Smooth muscle cell (in vitro differentiated cells): ENCODE results near the gene RAPGEFL1. TPM values are rescaled to one million over a fixed set of nuclear protein-coding genes. Genes with fewer than 3 reads are reported as not detected.

Experiments
- DNase-seq: peaks from one replicate; lab custom pipeline; 2025; ENCODE audit not compliant: unreplicated experiment; lab: John Stamatoyannopoulos, UW
- H2AFZ ChIP-seq: fragments of 200-600 bp; sonication (generic); 2 replicates; pipeline ENCODE4 v1.6.0; 2016; ENCODE audit warnings: antibody characterized with exemption, low read depth, mild to moderate bottlenecking
- H3F3A ChIP-seq: fragments of 200-600 bp; sonication (generic); 2 replicates; pipeline ENCODE4 v1.6.0; 2017; ENCODE audit warnings: antibody characterized with exemption, low read depth
- H3K27ac ChIP-seq: fragments of 200-600 bp; sonication (generic); 2 replicates; pipeline ENCODE4 v1.5.1; 2016; ENCODE audit warnings: low read depth, mild to moderate bottlenecking
- H3K27me3 ChIP-seq: fragments of 200-600 bp; sonication (generic); 2 replicates; pipeline ENCODE4 v1.6.1; 2016; ENCODE audit warnings: low read depth, mild to moderate bottlenecking
- H3K36me3 ChIP-seq: fragments of 200-600 bp; sonication (generic); 2 replicates; pipeline ENCODE4 v1.5.1; 2016; ENCODE audit warnings: low read depth
- H3K4me1 ChIP-seq: fragments of 200-600 bp; sonication (generic); 2 replicates; pipeline ENCODE4 v1.5.1; 2016; ENCODE audit warnings: low read depth
- H3K4me2 ChIP-seq: fragments of 200-600 bp; sonication (generic); 2 replicates; pipeline ENCODE4 v1.6.0; 2016; ENCODE audit warnings: mild to moderate bottlenecking
- H3K4me3 ChIP-seq: fragments of 200-600 bp; sonication (generic); 2 replicates; pipeline ENCODE4 v1.5.1; 2016; ENCODE audit warnings: mild to moderate bottlenecking
- H3K79me2 ChIP-seq: fragments of 200-600 bp; sonication (generic); 2 replicates; pipeline ENCODE4 v1.6.0; 2016; ENCODE audit warnings: low read depth, mild to moderate bottlenecking
- H3K9ac ChIP-seq: fragments of 200-600 bp; sonication (generic); 2 replicates; pipeline ENCODE4 v1.6.0; 2016; ENCODE audit warnings: low read depth
- H3K9me3 ChIP-seq: fragments of 200-600 bp; sonication (generic); replicated peaks from 2 replicates; pipeline ENCODE4 v1.5.1; 2016; ENCODE audit warnings: low read depth
- H4K20me1 ChIP-seq: fragments of 200-600 bp; sonication (generic); 2 replicates; pipeline ENCODE4 v1.6.0; 2016; ENCODE audit warnings: low read depth
- WGBS: methylation state at CpG from one replicate; pipeline ENCODE4 v1.1.7; 2016; ENCODE audit warnings: low lambda C conversion rate; 5-methylcytosine and 5-hydroxymethylcytosine counted together
- polyA plus RNA-seq: library from polyadenylated mRNA; unstranded; fragments of >200 nt; fragmentation: Nextera tagmentation; extraction: Ambion mirVana; gene quantifications from 2 replicates; pipeline ENCODE4 v1.2.1, GENCODE V29; 2016
- total RNA-seq: library from RNA; depleted of rRNA; stranded (reverse); fragments of >200 nt; gene quantifications from 2 replicates; pipeline ENCODE4 v1.2.3, GENCODE V29; 2014
- TF ChIP-seq, protein P1 (sequence below): fragments of 200-600 bp; sonication (generic); IDR thresholded peaks from 2 replicates; pipeline ENCODE4 v1.5.1; 2017; ENCODE audit warnings: borderline replicate concordance, mild to moderate bottlenecking, antibody characterized with exemption; ENCODE audit not compliant: insufficient read depth, poor library complexity, severe bottlenecking

RAPGEFL1 gene
- total and polyA plus RNA-seq, 2 experiments from 2014 or later = 3.1 to 4.0 TPM

DNA sequence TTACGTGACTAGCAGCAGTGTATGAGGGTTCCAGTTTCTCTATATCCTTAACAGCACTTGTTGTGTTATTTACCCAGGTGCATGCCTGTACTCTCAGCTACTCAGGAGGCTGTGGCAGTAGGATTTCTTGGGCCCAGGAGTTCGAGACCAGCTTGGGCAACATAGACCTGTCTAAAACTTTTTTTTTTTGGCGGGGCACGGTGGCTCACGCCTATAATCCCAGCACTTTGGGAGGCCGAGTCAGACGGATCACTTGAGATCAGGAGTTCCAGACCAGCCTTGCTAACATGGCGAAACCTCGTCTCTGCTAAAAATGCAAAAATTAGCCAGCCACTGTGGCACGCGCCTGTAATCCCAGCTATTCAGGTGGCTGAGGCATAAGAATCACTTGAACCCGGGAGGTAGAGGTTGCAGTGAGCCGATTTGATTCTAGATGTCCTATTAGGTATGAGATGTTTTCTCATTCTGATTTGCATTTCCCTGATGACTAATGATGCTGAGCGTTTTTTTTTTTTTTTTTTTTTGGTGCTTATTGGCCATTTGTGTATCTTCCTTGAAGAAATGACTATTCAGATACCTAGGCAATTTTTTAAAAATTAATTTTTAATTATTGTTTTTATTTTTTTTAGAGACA is 23.6 kb upstream of the RAPGEFL1 start:
- Histone ChIP-seq H4K20me1 (peaks cover 74% of the 10 kb centered on the region), H3K4me2 (no peak overlapping the region), H3K4me1 (no peaks in the 10 kb centered on the region), H3K27ac (no peak overlapping the region), H3K9me3 (no peaks in the 10 kb centered on the region), H3K9ac (no peak overlapping the region), H3K4me3 (no peak overlapping the region), H3F3A (no peaks in the 10 kb centered on the region), H3K79me2 (peaks cover 87% of the 10 kb centered on the region), H2AFZ (no peak overlapping the region), H3K36me3 (peaks cover 11% of the 10 kb centered on the region), H3K27me3 (no peaks in the 10 kb centered on the region)
- no peak for DNase-seq
- WGBS = 96% methylated on average over 14 of the region's 14 CpGs
- TF ChIP-seq, protein P1, sequence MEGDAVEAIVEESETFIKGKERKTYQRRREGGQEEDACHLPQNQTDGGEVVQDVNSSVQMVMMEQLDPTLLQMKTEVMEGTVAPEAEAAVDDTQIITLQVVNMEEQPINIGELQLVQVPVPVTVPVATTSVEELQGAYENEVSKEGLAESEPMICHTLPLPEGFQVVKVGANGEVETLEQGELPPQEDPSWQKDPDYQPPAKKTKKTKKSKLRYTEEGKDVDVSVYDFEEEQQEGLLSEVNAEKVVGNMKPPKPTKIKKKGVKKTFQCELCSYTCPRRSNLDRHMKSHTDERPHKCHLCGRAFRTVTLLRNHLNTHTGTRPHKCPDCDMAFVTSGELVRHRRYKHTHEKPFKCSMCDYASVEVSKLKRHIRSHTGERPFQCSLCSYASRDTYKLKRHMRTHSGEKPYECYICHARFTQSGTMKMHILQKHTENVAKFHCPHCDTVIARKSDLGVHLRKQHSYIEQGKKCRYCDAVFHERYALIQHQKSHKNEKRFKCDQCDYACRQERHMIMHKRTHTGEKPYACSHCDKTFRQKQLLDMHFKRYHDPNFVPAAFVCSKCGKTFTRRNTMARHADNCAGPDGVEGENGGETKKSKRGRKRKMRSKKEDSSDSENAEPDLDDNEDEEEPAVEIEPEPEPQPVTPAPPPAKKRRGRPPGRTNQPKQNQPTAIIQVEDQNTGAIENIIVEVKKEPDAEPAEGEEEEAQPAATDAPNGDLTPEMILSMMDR = no peak

DNA sequence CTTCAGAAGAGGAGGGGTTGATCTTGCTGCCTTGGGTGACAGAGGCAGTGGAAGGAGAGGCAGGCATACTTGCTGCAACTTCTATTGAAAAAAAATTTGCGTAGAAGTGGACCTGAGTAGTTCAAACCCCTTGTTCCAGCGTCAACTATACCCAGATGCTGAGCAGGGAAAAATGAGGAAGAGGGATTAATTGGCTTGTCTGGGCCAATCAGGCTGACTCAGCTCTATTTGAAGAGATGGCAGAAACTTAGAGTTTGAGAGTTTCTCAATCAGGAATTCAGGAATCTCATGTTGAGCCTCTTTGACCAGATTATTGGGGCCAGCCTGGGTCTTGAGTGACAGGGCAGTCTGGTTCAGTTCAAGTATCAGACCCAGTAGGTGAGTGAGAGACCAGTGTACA is 19.3 kb upstream of the RAPGEFL1 start:
- Histone ChIP-seq H3K4me2 (no peak overlapping the region), H3K9me3 (no peaks in the 10 kb centered on the region), H3K27ac (no peak overlapping the region), H2AFZ (no peak overlapping the region), H3K36me3 (peaks cover 8% of the 10 kb centered on the region), H3F3A (no peaks in the 10 kb centered on the region), H3K27me3 (no peaks in the 10 kb centered on the region), H3K79me2 (peaks cover 66% of the 10 kb centered on the region), H3K4me3 (no peak overlapping the region), H3K9ac (no peak overlapping the region), H3K4me1 (no peaks in the 10 kb centered on the region), H4K20me1 (peaks cover 53% of the 10 kb centered on the region)
- no peak for DNase-seq
- TF ChIP-seq, protein P1 = no peak
- 90% methylated on average over 2 of the region's 2 CpGs for WGBS

DNA sequence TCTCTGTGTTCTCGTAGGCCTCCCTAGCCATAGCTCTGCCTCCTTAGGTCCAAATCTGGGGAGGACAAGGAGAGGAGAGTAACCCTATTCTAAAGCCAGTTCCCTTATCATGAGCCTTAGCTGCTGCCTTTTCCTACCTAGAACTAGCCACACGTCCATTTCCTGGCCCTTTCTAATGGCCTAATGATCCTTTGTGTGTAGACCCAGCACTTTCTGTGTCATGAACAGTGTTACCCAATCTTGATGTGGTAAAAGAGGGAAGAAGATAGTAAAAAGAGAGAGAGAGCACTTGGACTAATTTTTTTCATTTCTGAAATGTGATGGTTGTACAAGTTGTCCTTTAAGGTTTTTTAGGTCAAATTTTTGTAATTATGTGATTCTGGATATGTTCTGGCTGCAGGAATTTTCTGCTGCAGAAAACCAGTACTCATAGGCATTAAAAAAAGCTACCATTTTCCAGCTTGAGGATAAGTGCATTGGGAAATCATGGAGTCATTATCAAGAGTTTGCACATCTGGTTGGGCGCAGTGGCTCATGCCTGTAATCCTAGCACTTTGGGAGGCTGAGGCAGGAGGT is 18.7 kb upstream of the RAPGEFL1 start:
- H3K27ac ChIP-seq = no peak overlapping the region
- no peak for DNase-seq
- H3K79me2 ChIP-seq = peaks cover 64% of the 10 kb centered on the region
- 89% methylated on average over 3 of the region's 3 CpGs for WGBS
- H3K4me3 ChIP-seq = no peak overlapping the region
- H3K4me1 ChIP-seq = no peaks in the 10 kb centered on the region
- TF ChIP-seq, protein P1 = no peak
- peaks cover 48% of the 10 kb centered on the region for H4K20me1 ChIP-seq
- peaks cover 5% of the 10 kb centered on the region for H3K36me3 ChIP-seq
- no peak overlapping the region for H3K4me2 ChIP-seq
- H3K9ac ChIP-seq = no peak overlapping the region
- no peaks in the 10 kb centered on the region for H3F3A ChIP-seq
- no peaks in the 10 kb centered on the region for H3K27me3 ChIP-seq
- H2AFZ ChIP-seq = no peak overlapping the region
- no peaks in the 10 kb centered on the region for H3K9me3 ChIP-seq

DNA sequence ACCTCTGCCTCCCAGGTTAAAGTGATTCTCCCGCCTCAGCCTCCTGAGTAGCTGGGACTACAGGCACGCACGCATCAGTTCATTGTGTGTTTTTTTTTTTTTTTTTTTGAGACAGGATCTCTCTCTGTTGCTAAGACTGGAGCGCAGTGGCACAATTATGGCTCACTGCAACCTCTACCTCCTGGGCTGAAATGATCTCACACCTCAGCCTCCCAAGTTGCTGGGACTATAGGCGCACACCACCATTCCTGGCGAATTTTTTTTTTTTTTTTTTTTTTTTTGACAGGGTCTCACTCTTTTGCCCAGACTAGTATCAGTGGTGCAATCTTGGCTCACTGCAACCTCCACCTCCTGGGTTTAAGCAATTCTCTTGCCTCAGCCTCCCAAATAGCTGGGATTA is 17.8 kb upstream of the RAPGEFL1 start:
- H3K4me2 ChIP-seq = no peak overlapping the region
- peaks cover 5% of the 10 kb centered on the region for H3K36me3 ChIP-seq
- H3K4me1 ChIP-seq = no peaks in the 10 kb centered on the region
- no peaks in the 10 kb centered on the region for H3K27me3 ChIP-seq
- no peak overlapping the region for H3K27ac ChIP-seq
- H3K9ac ChIP-seq = no peak overlapping the region
- 94% methylated on average over 6 of the region's 6 CpGs for WGBS
- peaks cover 60% of the 10 kb centered on the region for H3K79me2 ChIP-seq
- TF ChIP-seq, protein P1 = no peak
- peaks cover 44% of the 10 kb centered on the region for H4K20me1 ChIP-seq
- H2AFZ ChIP-seq = no peak overlapping the region
- H3K4me3 ChIP-seq = no peak overlapping the region
- H3K9me3 ChIP-seq = no peaks in the 10 kb centered on the region
- no peaks in the 10 kb centered on the region for H3F3A ChIP-seq
- no peak for DNase-seq
